ENCODE data around the gene FAM131C.

Gene FAM131C

GRCh38 chr1:16122916-16123315 is 49.5 kb upstream of the FAM131C start (continued):
- no peak for TF ChIP-seq HOXC10 (CRISPR knock-in tag; IDR thresholded peaks at IDR 0.05)
- no peak for TF ChIP-seq SETDB1 (IDR thresholded peaks at IDR 0.05; ENCODE audit: insufficient read length, low read length)
- TF ChIP-seq ZNF148 (tag by site-specific recombination; IDR thresholded peaks at IDR 0.05; ENCODE audit: borderline replicate concordance) = no peak
- no peak for TF ChIP-seq ZNF311 (tag by site-specific recombination; IDR thresholded peaks at IDR 0.05; ENCODE audit: borderline replicate concordance)
- TF ChIP-seq ZNF529 (tag by site-specific recombination; IDR thresholded peaks at IDR 0.05; ENCODE audit: insufficient replicate concordance) = no peak
- peak; percentile 100 for TF ChIP-seq BCL11A (tag by site-specific recombination; IDR thresholded peaks at IDR 0.05; ENCODE audit: low read depth)
- peak; percentile 100 for TF ChIP-seq KLF8 (tag by site-specific recombination; IDR thresholded peaks at IDR 0.05)
- no peak for TF ChIP-seq ZNF350 (tag by site-specific recombination; IDR thresholded peaks at IDR 0.05)
- no peak for TF ChIP-seq ZNF132 (tag by site-specific recombination; IDR thresholded peaks at IDR 0.05; ENCODE audit: borderline replicate concordance)
- TF ChIP-seq REST (tag by site-specific recombination; IDR thresholded peaks at IDR 0.05) = peak; percentile 28; the same call in 1 of the 2 replicates
- peak; percentile 100 for TF ChIP-seq PATZ1 (tag by site-specific recombination; IDR thresholded peaks at IDR 0.05)
- no peak for TF ChIP-seq ZNF214 (tag by site-specific recombination; IDR thresholded peaks at IDR 0.05; ENCODE audit: borderline replicate concordance)
- no peak for TF ChIP-seq ZNF658 (tag by site-specific recombination; IDR thresholded peaks at IDR 0.05)
- TF ChIP-seq PBX3 (CRISPR knock-in tag; IDR thresholded peaks at IDR 0.05) = no peak
- TF ChIP-seq ZNF777 (tag by site-specific recombination; IDR thresholded peaks at IDR 0.05; ENCODE audit: borderline replicate concordance) = no peak
- peak; percentile 84 for TF ChIP-seq ZSCAN16 (tag by site-specific recombination; IDR thresholded peaks at IDR 0.05)
- TF ChIP-seq SALL2 (tag by site-specific recombination; IDR thresholded peaks at IDR 0.05; ENCODE audit: borderline replicate concordance) = no peak
- peak; percentile 100 for TF ChIP-seq MZF1 (tag by site-specific recombination; IDR thresholded peaks at IDR 0.05; ENCODE audit: borderline replicate concordance)
- no peak for TF ChIP-seq MEIS1 (CRISPR knock-in tag; IDR thresholded peaks at IDR 0.05; ENCODE audit: borderline replicate concordance)
- peak; percentile 100 for TF ChIP-seq SP7 (tag by site-specific recombination; IDR thresholded peaks at IDR 0.05)
- TF ChIP-seq ZNF24 (tag by site-specific recombination; IDR thresholded peaks at IDR 0.05) = peak; percentile 100
- peak; percentile 97 for TF ChIP-seq KLF16 (tag by site-specific recombination; IDR thresholded peaks at IDR 0.05)
- peak; percentile 100 for TF ChIP-seq ZEB2 (tag by site-specific recombination; IDR thresholded peaks at IDR 0.05)
- TF ChIP-seq KLF17 (tag by site-specific recombination; IDR thresholded peaks at IDR 0.05) = peak; percentile 100
- no peak for TF ChIP-seq ZNF23 (tag by site-specific recombination; IDR thresholded peaks at IDR 0.05; ENCODE audit: borderline replicate concordance)
- TF ChIP-seq ZNF837 (tag by site-specific recombination; IDR thresholded peaks at IDR 0.05) = no peak
- peak; percentile 97 for TF ChIP-seq ZXDB (tag by site-specific recombination; IDR thresholded peaks at IDR 0.05)
- no peak for TF ChIP-seq ZBTB49 (tag by site-specific recombination; IDR thresholded peaks at IDR 0.05; ENCODE audit: low read depth)
- TF ChIP-seq ZNF521 (tag by site-specific recombination; IDR thresholded peaks at IDR 0.05) = no peak
